ENCODE results near the gene SLC35B2. TPM values are rescaled to one million over a fixed set of nuclear protein-coding genes. Genes with fewer than 3 reads are reported as not detected.

SLC35B2 gene
- polyA plus RNA-seq, 1 experiment: 145 TPM

- H3K27me3 ChIP-seq (ENCODE audit: control insufficient read depth, insufficient read depth, low read length): peaks cover 39% of the 10 kb centered on the region
- no peak overlapping the region for H3K4me3 ChIP-seq (ENCODE audit: low read depth, low read length)
- TF ChIP-seq CTCF (IDR thresholded peaks at IDR 0.05; ENCODE audit: insufficient read depth, low read depth, low read length): peak; percentile 95
- ChIA-PET CTCF (interaction anchor here (0.6 to 8.7 kb wide), 40 partner anchors 10 to 1048 kb away, joined by 3 to 138 read pairs (median 4); partner anchors contain the start of genes AARS2, SLC35B2 and SPATS1), POLR2A (no interaction called here)
- no peak for DNase-seq (ENCODE audit: low read depth)
- H3K36me3 ChIP-seq (ENCODE audit: control insufficient read depth, insufficient read depth, low read length): no peaks in the 10 kb centered on the region
These were observed 10.8 kb upstream of the SLC35B2 start for GRCh38 chr6:44268095-44268628.

- peaks cover 31% of the 10 kb centered on the region for H3K27me3 ChIP-seq (ENCODE audit: control insufficient read depth, insufficient read depth, low read length)
- POLR2A ChIA-PET: no interaction called here
- no peak for TF ChIP-seq CTCF (IDR thresholded peaks at IDR 0.05; ENCODE audit: insufficient read depth, low read depth, low read length)
- no peak overlapping the region for H3K4me3 ChIP-seq (ENCODE audit: low read depth, low read length)
- no peak for DNase-seq (ENCODE audit: low read depth)
- CTCF ChIA-PET: interaction anchor here (0.6 to 8.7 kb wide), 17 partner anchors 10 to 1568 kb away, joined by 3 to 138 read pairs (median 6); partner anchors contain the start of gene SLC35B2
- no peaks in the 10 kb centered on the region for H3K36me3 ChIP-seq (ENCODE audit: control insufficient read depth, insufficient read depth, low read length)
These were observed 9.9 kb upstream of the SLC35B2 start for GRCh38 chr6:44267252-44267651.

GRCh38 chr6:44266347-44266746 is 9.0 kb upstream of the SLC35B2 start:
- Histone ChIP-seq H3K4me3 (ENCODE audit: low read depth, low read length) (no peak overlapping the region), H3K27me3 (ENCODE audit: control insufficient read depth, insufficient read depth, low read length) (peaks cover 23% of the 10 kb centered on the region), H3K36me3 (ENCODE audit: control insufficient read depth, insufficient read depth, low read length) (peaks cover 2% of the 10 kb centered on the region)
- POLR2A ChIA-PET: no interaction called here
- CTCF ChIA-PET: interaction anchor here (0.6 to 8.7 kb wide), 9 partner anchors 9 to 78 kb away, joined by 3 to 138 read pairs (median 11); partner anchors contain the start of gene SLC35B2
- no peak for TF ChIP-seq CTCF (IDR thresholded peaks at IDR 0.05; ENCODE audit: insufficient read depth, low read depth, low read length)
- DNase-seq (ENCODE audit: low read depth): no peak

DNA sequence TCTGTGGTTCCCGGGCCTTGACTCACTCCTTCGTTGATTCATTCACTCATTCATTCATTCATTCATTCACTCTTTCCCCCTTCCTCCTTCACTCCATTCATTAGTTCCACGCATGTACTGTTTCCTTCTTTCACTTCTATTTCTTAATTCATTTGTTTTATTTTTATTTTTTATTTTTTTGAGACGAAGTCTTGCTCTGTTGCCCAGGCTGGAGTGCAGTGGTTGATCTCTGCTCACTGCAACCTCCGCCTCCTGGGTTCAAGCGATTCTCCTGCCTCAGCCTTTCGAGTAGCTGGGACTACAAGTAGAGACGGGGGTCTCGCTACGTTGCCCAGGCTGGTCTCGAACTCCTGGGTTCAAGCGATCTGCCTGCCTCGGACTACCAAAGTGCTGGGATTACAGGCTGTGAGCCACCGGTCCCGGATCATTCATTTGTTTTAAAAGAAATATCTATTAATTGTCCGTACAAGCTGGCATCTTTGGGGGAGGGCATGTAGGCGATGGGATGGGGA is 8.4 kb upstream of the SLC35B2 start:
- no peak overlapping the region; the same call in 1 of the 2 replicates for H3K4me3 ChIP-seq (ENCODE audit: low read depth, low read length)
- no peak for TF ChIP-seq CTCF (IDR thresholded peaks at IDR 0.05; ENCODE audit: insufficient read depth, low read depth, low read length)
- ChIA-PET POLR2A (no interaction called here), CTCF (interaction anchor here (8.7 kb wide), 1 partner anchor 70 kb away, joined by 138 read pairs; no protein-coding TSS in a partner anchor)
- DNase-seq (ENCODE audit: low read depth): no peak
- H3K36me3 ChIP-seq (ENCODE audit: control insufficient read depth, insufficient read depth, low read length): peaks cover 2% of the 10 kb centered on the region
- H3K27me3 ChIP-seq (ENCODE audit: control insufficient read depth, insufficient read depth, low read length): peaks cover 19% of the 10 kb centered on the region

DNA sequence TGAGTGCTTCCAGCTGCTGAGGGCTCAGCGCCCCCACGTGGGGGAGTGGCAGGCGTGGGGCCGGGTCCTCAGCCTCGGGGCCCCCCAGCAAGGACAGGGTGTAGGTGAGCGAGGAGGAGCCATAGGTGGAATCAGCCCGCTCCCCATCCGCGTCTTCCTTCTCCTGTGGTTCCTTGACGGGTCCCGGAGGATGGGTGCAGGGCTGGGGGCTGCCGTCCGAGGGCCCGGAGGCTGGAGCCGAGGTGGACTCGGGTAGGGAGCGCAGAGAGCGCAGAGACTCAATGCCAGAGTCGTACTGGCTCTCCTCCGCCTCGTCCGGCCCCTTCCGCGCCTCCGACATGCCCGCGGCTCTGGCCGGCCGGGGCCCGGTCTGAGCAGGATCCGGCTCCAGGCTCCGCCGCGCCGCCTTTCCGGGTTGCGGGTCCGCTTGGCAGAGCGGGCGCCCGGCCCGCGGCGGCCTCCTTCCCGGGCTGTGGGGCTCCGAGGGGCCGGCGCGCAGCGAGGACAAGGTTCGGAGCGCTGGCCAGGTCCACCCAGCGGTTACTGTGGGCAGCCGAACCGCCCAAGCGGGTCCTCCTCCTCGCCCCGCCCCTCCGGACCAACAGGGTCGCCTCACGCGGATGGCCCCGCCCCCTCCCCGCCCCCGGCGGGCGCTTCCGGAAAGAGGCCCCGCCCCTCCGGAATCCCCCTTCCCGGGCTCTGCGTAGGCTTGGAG is 7.8 kb upstream of the SLC35B2 start, which contains the start of gene NFKBIE:
Gene NFKBIE, minus strand, starts transcription at position 545 of the 715 bp plus-strand sequence. Its CDS starts 205 bp downstream, at position 340.
- ChIA-PET CTCF (interaction anchor here (0.9 to 8.7 kb wide), 3 partner anchors 28 to 92 kb away, joined by 3 to 138 read pairs (median 7); no protein-coding TSS in a partner anchor), POLR2A (no interaction called here)
- peaks cover 19% of the 10 kb centered on the region for H3K27me3 ChIP-seq (ENCODE audit: control insufficient read depth, insufficient read depth, low read length)

More for the DNA sequence above, 7.8 kb upstream of the SLC35B2 start, which contains the start of gene NFKBIE:
- TF ChIP-seq CTCF (IDR thresholded peaks at IDR 0.05; ENCODE audit: insufficient read depth, low read depth, low read length): peak; percentile 50
- H3K36me3 ChIP-seq (ENCODE audit: control insufficient read depth, insufficient read depth, low read length): peaks cover 2% of the 10 kb centered on the region
- H3K4me3 ChIP-seq (ENCODE audit: low read depth, low read length): peak within 1 kb of the TSS; percentile 74
- DNase-seq (ENCODE audit: low read depth): peak; percentile 60
